ENCODE results near the gene MID2.

The MID2 gene

DNA sequence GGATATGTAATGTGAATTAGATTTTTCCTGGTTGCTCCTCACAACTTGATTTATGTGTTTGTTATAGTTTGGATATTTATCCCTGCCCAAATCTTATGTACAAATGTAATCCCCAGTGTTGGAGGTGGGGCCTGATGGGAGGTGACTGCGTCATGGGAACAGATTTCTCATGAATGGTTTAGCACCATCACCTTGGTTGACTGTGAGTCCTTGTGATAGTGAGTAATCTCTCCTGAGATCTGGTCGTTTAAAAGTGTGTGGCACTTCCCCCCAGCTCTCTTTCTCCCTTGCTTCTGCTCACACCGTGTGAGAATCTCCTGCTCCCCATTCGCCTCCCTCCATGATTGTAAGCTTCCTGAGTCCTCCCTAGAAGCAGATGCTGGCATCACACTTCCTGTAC is 2.2 kb downstream of the MID2 start:
- Histone ChIP-seq H3K36me3 (ENCODE audit: insufficient read depth, low read length) (no peaks in the 10 kb centered on the region), H3K4me1 (ENCODE audit: insufficient read depth, low read length, poor library complexity, severe bottlenecking) (peaks cover 12% of the 10 kb centered on the region), H3K79me2 (ENCODE audit: insufficient read depth, low read length) (no peaks in the 10 kb centered on the region), H3F3A (ENCODE audit: low read depth) (no peaks in the 10 kb centered on the region), H3K9ac (ENCODE audit: low read depth, low read length, poor library complexity, severe bottlenecking) (no peak overlapping the region), H3K4me2 (ENCODE audit: low read depth, low read length, poor library complexity, severe bottlenecking) (peak overlapping the region; percentile 57), H2AFZ (ENCODE audit: low read length) (no peak overlapping the region), H4K20me1 (ENCODE audit: insufficient read depth, low read length, poor library complexity, severe bottlenecking) (no peaks in the 10 kb centered on the region), H3K27me3 (ENCODE audit: insufficient read depth, low read length, poor library complexity, severe bottlenecking) (no peaks in the 10 kb centered on the region), H3K9me2 (replicated peaks; ENCODE audit: low read depth, low read length) (no peaks in the 10 kb centered on the region), H3K9me3 (ENCODE audit: insufficient read depth, low read depth, low read length) (no peaks in the 10 kb centered on the region), H3K4me3 (ENCODE audit: low read length, poor library complexity, severe bottlenecking) (no peak overlapping the region)
- TF ChIP-seq, protein P1, sequence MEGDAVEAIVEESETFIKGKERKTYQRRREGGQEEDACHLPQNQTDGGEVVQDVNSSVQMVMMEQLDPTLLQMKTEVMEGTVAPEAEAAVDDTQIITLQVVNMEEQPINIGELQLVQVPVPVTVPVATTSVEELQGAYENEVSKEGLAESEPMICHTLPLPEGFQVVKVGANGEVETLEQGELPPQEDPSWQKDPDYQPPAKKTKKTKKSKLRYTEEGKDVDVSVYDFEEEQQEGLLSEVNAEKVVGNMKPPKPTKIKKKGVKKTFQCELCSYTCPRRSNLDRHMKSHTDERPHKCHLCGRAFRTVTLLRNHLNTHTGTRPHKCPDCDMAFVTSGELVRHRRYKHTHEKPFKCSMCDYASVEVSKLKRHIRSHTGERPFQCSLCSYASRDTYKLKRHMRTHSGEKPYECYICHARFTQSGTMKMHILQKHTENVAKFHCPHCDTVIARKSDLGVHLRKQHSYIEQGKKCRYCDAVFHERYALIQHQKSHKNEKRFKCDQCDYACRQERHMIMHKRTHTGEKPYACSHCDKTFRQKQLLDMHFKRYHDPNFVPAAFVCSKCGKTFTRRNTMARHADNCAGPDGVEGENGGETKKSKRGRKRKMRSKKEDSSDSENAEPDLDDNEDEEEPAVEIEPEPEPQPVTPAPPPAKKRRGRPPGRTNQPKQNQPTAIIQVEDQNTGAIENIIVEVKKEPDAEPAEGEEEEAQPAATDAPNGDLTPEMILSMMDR (conservative IDR thresholded peaks at IDR 0.05; ENCODE audit: low read length), result no peak
- no peak for TF ChIP-seq EZH2phosphoT487 (IDR thresholded peaks at IDR 0.05; ENCODE audit: borderline replicate concordance)

DNA sequence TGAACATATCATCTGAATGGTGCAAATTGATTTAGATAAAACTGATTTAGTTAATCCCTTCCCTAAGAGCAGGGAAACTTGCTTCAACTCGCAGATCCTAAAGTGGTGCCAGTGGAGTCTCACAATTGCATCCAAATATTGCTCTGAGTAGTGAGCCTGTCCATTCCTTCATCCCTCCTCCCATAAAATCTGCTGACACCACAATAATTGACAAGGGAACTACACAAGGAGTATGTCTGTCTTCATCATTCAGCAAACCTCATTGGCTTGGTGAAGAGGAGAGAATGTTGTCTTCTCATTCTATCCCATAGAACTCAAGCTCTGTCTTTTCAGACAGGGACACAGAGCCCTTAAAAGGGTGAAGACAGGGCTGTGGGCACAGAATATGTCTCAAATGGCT is 4.2 kb downstream of the MID2 start:
- peaks cover 12% of the 10 kb centered on the region for H3K4me1 ChIP-seq (ENCODE audit: insufficient read depth, low read length, poor library complexity, severe bottlenecking)
- H3K9me2 ChIP-seq (replicated peaks; ENCODE audit: low read depth, low read length), result no peaks in the 10 kb centered on the region
- H3K79me2 ChIP-seq (ENCODE audit: insufficient read depth, low read length), result no peaks in the 10 kb centered on the region
- no peak overlapping the region for H3K9ac ChIP-seq (ENCODE audit: low read depth, low read length, poor library complexity, severe bottlenecking)
- no peak overlapping the region for H3K4me3 ChIP-seq (ENCODE audit: low read length, poor library complexity, severe bottlenecking)
- H3K9me3 ChIP-seq (ENCODE audit: insufficient read depth, low read depth, low read length), result no peaks in the 10 kb centered on the region
- no peaks in the 10 kb centered on the region for H4K20me1 ChIP-seq (ENCODE audit: insufficient read depth, low read length, poor library complexity, severe bottlenecking)
- no peak overlapping the region for H3K4me2 ChIP-seq (ENCODE audit: low read depth, low read length, poor library complexity, severe bottlenecking)
- H3F3A ChIP-seq (ENCODE audit: low read depth), result no peaks in the 10 kb centered on the region
- no peaks in the 10 kb centered on the region for H3K27me3 ChIP-seq (ENCODE audit: insufficient read depth, low read length, poor library complexity, severe bottlenecking)
- TF ChIP-seq, protein P1 (conservative IDR thresholded peaks at IDR 0.05; ENCODE audit: low read length), result no peak
- no peak for TF ChIP-seq EZH2phosphoT487 (IDR thresholded peaks at IDR 0.05; ENCODE audit: borderline replicate concordance)
- H3K36me3 ChIP-seq (ENCODE audit: insufficient read depth, low read length), result no peaks in the 10 kb centered on the region
- no peak overlapping the region for H2AFZ ChIP-seq (ENCODE audit: low read length)

DNA sequence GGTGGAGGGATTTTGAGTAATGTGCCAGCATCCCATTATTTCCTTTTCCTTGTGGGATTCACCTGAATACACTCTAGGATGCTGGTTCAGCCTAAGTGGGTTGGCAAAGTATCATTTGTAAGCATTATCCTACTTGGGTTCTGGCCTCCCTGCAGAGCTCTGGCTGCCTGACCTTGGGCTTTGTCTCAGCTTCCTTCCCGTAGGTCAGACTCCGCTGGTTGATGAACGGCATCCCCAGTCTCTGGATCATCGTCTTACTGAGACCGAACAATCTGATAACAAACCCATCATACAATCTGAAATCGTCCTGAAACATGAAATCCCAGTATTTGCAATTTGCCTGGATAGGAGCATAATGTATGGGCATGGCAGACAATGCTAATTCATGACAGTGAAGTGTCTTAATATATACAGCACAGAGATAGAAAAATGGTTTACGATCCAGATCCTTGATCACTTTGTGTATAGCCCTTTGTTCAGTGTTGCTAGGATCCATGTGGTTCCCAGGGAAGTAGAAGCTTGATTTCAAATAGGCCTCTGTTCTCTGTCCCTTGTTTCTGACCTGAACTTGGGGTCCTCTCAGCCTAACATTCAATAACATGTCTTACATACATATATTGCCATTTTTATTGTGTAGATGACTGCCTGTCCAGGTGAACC is 5.5 kb downstream of the MID2 start:
- H3K79me2 ChIP-seq (ENCODE audit: insufficient read depth, low read length), result no peaks in the 10 kb centered on the region
- H4K20me1 ChIP-seq (ENCODE audit: insufficient read depth, low read length, poor library complexity, severe bottlenecking), result no peaks in the 10 kb centered on the region
- no peaks in the 10 kb centered on the region for H3K9me3 ChIP-seq (ENCODE audit: insufficient read depth, low read depth, low read length)
- H3F3A ChIP-seq (ENCODE audit: low read depth), result no peaks in the 10 kb centered on the region
- TF ChIP-seq EZH2phosphoT487 (IDR thresholded peaks at IDR 0.05; ENCODE audit: borderline replicate concordance), result no peak
- TF ChIP-seq, protein P1 (conservative IDR thresholded peaks at IDR 0.05; ENCODE audit: low read length), result no peak
- no peaks in the 10 kb centered on the region for H3K27me3 ChIP-seq (ENCODE audit: insufficient read depth, low read length, poor library complexity, severe bottlenecking)
- H3K36me3 ChIP-seq (ENCODE audit: insufficient read depth, low read length), result no peaks in the 10 kb centered on the region
- peaks cover 7% of the 10 kb centered on the region for H3K4me1 ChIP-seq (ENCODE audit: insufficient read depth, low read length, poor library complexity, severe bottlenecking)
- H2AFZ ChIP-seq (ENCODE audit: low read length), result no peak overlapping the region
- H3K4me2 ChIP-seq (ENCODE audit: low read depth, low read length, poor library complexity, severe bottlenecking), result no peak overlapping the region
- H3K4me3 ChIP-seq (ENCODE audit: low read length, poor library complexity, severe bottlenecking), result no peak overlapping the region
- no peaks in the 10 kb centered on the region for H3K9me2 ChIP-seq (replicated peaks; ENCODE audit: low read depth, low read length)
- H3K9ac ChIP-seq (ENCODE audit: low read depth, low read length, poor library complexity, severe bottlenecking), result no peak overlapping the region
